Peyer's patch (tissue), 4 donors: Measurements from ENCODE around the gene WWC1.

Source experiments
- POLR2A ChIP-seq, 2 donors: fragments of 450-650 bp; IDR thresholded peaks; one replicate each; pipeline ENCODE4 v1.5.1; 2017; ENCODE audit warnings: antibody characterized with exemption in 2 of 2, mild to moderate bottlenecking in 2 of 2, moderate library complexity in 2 of 2
- TF ChIP-seq, protein P1 (sequence below), 6 experiments: fragments of 450-650 bp in 4 of 6; fragments of 200-600 bp in 2 of 6; sonication (generic) in 1 of 6; IDR thresholded peaks; one replicate each; pipeline ENCODE4 v1.5.1; 2017 to 2019; ENCODE audit warnings: antibody characterized with exemption in 6 of 6, mild to moderate bottlenecking in 3 of 6, moderate library complexity in 1 of 6

GRCh38 chr5:168494057-168494555, 202.7 kb downstream of the WWC1 start:
- TF ChIP-seq, protein P1, sequence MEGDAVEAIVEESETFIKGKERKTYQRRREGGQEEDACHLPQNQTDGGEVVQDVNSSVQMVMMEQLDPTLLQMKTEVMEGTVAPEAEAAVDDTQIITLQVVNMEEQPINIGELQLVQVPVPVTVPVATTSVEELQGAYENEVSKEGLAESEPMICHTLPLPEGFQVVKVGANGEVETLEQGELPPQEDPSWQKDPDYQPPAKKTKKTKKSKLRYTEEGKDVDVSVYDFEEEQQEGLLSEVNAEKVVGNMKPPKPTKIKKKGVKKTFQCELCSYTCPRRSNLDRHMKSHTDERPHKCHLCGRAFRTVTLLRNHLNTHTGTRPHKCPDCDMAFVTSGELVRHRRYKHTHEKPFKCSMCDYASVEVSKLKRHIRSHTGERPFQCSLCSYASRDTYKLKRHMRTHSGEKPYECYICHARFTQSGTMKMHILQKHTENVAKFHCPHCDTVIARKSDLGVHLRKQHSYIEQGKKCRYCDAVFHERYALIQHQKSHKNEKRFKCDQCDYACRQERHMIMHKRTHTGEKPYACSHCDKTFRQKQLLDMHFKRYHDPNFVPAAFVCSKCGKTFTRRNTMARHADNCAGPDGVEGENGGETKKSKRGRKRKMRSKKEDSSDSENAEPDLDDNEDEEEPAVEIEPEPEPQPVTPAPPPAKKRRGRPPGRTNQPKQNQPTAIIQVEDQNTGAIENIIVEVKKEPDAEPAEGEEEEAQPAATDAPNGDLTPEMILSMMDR (IDR thresholded peaks at IDR 0.05), result no peak
- no peak for TF ChIP-seq POLR2A (IDR thresholded peaks at IDR 0.05)
